ENCODE measurements around the gene OR13J1. TPM values are rescaled to one million over a fixed set of nuclear protein-coding genes. Genes with fewer than 3 reads are reported as not detected.
A peak's percentile ranks its signal among the peaks of the same experiment; 100 is the strongest.
"Not testable (repeated sequence)": the region's sequence is repeated elsewhere in the genome, so short reads cannot be mapped to it uniquely, and the experiment has no call there.

The OR13J1 gene
- total RNA-seq, 1 experiment from 2014 or later, result not detected

DNA sequence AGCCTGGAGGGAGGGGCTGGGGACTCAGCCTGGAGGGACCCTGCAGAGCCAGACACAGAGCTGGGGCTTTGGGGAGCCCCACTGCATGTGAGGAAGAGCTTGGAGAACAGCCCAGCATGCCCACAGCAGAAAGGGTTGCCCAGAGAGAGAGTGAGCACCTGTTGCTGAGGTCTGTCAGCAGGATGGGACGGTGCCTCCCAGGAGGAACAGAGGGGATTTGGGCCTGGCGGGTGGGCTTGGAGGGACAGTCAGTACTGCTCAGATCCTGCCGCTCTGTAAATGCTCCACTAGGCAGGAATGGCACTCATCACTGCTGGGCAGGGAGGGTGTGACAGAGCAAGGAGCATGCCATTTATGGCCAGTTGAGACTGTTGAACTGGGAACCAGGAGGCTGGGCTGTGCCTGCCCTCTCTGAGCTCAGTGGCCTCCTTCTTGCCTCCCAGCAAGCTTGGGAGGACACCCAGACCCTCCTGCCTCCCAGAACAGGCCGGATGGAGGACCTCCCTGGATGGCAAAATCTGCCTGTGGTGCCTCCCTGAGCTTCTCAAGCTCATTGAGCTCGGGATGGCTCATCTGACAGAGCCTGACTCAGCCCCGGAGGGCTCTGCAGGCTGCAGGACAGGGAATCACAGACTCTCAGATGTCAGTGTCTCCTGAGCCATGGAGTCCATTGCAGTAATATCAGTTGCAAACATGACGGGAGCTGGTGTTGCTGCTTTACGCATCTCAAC, 35.0 kb upstream of the OR13J1 start:
- no peak for DNase-seq (ENCODE audit: low spot score)

- DNase-seq (ENCODE audit: low spot score), result no peak
Measured at GRCh38 chr9:35904338-35904737, 34.1 kb upstream of the OR13J1 start.

DNA sequence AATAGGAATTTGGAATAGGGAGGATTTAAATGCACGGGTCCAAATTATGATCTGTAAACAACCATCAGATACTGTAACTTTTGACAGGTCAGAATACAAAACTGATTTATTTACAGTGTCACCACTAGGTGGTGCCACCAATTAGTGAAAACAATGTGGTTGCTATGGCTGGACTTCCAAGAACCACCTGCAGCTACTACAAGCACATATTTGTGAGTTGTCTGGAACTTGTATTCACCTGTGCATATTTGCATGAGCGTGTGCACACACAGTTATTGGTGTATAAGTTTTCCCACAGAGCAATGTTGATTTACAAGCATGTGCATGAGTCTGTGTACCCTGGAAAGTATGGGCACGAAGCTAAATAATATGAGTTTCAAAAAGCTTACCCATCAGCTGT, 32.8 kb upstream of the OR13J1 start:
- peak; percentile 64 for DNase-seq (ENCODE audit: low spot score)

DNA sequence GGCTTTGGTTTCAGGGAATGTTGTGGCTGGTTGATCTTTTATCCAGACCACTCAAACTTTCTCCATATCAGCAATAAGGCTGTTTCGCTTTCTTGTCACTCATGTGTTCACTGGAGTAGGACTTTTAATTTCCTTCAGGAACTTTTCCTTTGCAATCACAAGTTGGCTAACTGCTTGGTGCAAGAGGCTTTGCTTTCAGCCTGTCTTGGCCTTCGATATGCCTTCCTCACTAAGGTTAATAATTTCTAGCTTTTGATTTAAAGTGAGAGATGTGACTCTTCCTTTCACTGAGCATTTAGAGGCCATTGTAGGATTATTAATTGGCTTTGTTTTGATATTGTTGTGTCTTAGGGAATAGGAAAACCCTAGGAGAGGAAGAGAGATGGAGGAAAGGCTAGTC, 28.8 kb upstream of the OR13J1 start:
- no peak for DNase-seq (ENCODE audit: low spot score)

DNA sequence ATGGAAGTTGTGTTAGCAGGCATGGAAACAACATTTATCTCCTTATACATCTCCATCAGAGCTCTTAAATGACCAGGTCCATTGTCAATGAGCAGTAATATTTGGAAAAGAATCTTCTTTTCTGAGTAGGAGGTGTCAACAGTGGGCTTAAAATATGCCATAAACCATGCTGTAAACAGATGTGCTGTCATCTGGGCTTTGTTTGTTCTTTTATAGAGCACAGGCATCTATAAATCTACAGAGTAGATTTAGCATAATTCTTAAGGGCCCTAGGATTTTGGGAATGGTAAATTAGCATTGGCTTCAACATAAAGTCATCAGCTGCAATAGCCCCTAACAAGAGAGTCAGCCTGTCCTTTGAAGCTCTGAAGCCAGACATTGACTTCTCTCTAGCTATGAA, 28.1 kb upstream of the OR13J1 start:
- no peak for DNase-seq (ENCODE audit: low spot score)

GRCh38 chr9:35897376-35898099, 27.3 kb upstream of the OR13J1 start:
- DNase-seq (ENCODE audit: low spot score), result not testable (repeated sequence)

DNA sequence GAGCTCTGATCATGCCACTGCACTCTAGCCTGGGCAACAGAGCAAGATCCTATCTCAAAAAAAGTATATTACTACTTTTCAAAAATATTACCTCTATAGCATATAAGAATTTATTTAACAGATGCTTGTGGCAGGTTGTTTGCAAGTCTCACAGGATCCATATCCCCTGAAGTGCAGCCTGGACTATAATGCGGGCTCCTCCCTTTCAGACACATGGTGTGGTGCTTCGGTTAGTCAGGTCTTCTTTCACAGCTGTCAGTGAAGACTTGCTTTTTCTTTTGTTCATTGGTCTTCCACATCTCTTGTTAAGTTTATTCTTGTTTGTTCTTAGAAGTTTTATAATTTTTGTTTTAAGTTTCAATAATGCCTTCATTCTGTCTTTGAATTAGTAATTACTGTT, 26.4 kb upstream of the OR13J1 start:
- no peak for DNase-seq (ENCODE audit: low spot score)

DNA sequence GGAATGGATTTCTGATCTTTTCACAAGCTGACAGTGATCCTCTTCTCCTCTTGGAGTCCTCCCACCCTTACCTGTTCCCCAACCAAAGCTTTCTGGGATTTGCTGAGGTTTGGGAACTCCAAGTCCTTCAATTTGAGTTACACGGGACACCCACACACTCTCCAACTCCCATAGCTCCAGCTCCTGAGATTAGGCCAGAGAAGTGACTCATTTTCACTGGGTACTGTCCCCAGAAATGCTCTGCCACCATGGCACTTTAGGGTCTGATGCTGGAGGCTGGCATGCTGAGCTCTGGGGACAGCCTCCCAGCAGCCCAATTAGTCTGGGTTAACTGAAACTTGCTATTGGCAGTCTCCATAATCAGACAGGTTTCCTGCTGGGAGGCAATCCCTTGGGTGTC, 21.9 kb upstream of the OR13J1 start:
- no peak for DNase-seq (ENCODE audit: low spot score)

DNA sequence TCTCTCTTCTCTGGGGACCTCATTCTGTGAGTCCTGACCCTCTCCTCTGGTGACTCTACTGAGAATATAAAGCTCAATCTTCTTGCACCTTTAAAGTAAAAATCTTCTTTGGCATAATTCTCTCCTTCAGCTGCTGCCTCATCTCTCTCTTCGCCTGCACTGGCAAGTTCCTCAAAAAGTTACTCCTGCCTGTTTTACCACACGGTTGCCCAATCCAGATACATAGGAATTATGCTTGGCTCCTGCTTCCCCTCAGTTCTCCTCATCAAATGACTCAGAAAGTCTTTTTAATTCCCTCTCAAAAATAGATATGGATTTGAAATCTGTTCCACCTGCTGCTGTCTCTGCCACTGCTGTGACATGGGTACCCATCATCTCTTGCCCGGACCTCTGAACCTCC, 21.4 kb upstream of the OR13J1 start:
- no peak for DNase-seq (ENCODE audit: low spot score)

GRCh38 chr9:35884908-35885307, 14.7 kb upstream of the OR13J1 start:
- not testable (repeated sequence) for DNase-seq (ENCODE audit: low spot score)

DNA sequence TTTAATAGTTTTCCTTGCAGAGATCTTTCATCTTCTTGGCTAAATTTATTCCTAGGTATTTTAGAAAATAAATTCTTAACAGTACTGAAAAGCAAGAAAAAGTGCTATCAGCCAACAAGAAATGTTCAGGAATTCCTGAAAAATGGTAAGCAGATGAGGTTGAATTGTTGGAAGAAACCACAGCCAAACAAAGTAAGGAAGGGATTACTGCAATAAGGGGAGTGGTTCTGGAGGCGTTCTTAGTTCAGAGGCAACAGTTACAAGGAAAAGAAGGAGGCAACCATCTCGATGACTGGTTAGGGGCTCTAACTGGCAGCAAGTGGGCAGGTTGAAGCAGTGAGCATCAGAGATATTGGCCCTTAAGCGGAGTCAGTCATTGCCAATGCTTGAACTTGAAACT, 12.8 kb upstream of the OR13J1 start:
- no peak for DNase-seq (ENCODE audit: low spot score)

GRCh38 chr9:35882263-35882848, 12.2 kb upstream of the OR13J1 start:
- peak; percentile 65 for DNase-seq (ENCODE audit: low spot score)

DNA sequence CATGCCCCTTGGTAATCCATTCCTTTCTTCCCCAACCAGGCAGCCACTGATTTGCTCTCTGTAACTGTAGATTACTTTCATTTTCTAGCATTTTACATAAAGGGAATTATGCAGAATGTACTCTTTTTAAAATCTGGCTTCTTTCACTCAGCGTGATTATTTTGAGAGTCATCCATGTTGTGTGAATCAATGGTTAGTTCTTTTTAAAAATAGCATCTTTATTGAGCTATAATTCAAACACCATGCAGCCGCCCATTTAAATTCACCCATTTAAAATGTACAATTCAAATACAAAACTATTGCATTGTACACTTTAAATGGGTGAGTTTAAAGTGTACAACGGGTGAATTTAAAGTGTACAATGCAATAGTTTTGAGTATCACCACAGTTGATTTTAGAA, 2.3 kb upstream of the OR13J1 start:
- no peak for DNase-seq (ENCODE audit: low spot score)

- no peak for DNase-seq (ENCODE audit: low spot score)
Measured at GRCh38 chr9:35871545-35871944, 1.3 kb upstream of the OR13J1 start.

GRCh38 chr9:35869621-35870216, 482 bp downstream of the OR13J1 start:
- DNase-seq (ENCODE audit: low spot score), result no peak

DNA sequence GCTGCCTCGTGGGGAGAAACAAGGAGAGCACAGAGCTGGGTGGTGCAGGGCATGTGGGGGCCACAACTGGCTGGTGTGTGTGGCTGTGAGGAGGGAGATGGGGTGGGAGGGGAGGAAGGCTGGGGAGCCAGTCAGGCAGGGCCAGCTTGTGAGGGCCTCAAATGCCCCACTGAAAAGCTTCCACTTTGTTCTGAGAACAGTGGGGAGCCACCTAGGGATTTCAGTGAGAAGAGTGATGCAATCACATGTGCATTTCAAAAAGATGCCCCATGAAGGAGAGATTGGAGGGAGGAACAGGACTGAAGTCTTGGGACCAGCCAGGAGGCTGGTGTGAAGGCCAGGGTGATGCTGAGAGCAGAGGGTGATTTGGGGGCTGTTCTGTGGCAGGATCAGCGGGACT, 1.3 kb downstream of the OR13J1 start:
- DNase-seq (ENCODE audit: low spot score), result peak; percentile 2

- DNase-seq (ENCODE audit: low spot score), result no peak
Measured at GRCh38 chr9:35867538-35867937, 2.7 kb downstream of the OR13J1 start.

- no peak for DNase-seq (ENCODE audit: low spot score)
Measured at GRCh38 chr9:35864695-35865255, 5.4 kb downstream of the OR13J1 start.

DNA sequence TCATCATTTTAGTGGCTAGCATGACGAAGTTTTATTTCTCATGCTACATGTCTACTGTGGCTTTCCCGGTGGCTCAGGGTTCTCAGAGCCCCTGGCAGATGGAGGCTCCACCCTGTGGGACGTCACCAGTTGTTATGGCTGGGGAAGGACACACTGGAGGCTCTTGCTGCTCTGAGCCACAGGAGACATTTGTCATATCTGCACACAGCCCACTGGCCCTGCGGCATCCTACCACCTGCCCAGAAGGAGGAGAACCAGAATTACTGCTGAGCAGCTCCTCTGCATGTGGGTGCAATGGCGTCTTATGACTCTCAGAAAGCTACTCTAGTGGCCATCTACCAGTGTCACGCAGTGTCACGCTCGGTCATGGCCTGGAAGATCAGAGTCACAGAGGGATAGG, 6.6 kb downstream of the OR13J1 start:
- peak; percentile 4 for DNase-seq (ENCODE audit: low spot score)

DNA sequence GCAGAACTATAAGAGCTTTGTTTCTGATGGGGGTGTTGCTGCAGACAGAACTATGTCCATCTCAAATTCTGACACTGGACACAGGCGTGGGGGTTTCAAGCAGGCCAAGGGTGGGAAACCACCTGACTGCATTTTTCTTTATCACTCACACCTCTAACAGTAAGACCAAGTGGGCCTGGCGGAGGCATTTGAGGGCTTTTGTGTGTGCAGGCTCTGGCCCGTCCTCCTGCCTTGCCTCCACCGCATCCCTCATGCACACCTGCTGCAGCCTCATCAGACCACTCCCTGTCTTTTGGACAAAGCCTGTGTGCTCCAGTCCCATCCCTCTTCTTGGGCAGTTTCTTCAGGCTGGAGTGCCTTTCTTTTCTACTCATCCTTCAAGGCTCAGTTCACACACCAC, 7.9 kb downstream of the OR13J1 start:
- DNase-seq (ENCODE audit: low spot score), result peak; percentile 4

DNA sequence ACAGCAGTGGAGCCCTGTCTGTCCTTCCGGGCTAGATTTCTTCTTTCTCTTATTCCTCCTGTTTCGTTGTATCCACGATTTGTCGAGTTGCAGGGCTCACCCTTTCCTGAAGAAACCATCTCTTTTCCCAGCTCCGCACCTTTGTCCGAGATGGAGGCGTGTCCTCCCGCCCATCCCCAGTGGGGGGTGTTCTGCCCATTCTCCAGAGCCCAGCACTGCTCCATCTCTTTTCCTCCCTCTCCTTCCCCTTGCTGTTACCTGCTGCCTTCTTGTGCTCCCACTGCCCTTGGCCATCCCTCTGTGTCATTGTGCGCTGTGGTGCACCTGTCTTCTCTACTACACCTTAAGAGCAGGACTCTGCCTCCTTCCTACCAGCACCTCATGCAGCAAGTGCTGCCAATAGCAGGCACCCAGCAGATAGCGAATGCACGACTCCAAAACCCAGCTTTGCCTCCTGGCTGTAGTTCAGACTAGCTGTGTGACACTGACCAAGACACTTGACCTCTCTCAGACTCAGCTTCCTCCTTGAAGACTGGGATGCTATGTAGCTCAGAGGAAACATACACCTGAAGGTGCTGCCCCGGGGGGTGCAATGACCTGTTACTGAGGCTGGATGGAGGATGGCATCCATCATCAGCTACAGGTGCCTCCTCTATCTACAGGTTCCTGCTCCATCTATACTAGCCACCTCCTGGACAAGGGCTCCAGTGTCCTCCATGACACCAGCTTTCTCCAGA, 8.9 kb downstream of the OR13J1 start:
- no peak for DNase-seq (ENCODE audit: low spot score)

GRCh38 chr9:35859990-35860339, 10.2 kb downstream of the OR13J1 start:
- DNase-seq (ENCODE audit: low spot score), result no peak
